ENCODE data around the gene CAPN11.
"Not testable (repeated sequence)": the region's sequence is repeated elsewhere in the genome, so short reads cannot be mapped to it uniquely, and the experiment has no call there.

The CAPN11 gene

DNA sequence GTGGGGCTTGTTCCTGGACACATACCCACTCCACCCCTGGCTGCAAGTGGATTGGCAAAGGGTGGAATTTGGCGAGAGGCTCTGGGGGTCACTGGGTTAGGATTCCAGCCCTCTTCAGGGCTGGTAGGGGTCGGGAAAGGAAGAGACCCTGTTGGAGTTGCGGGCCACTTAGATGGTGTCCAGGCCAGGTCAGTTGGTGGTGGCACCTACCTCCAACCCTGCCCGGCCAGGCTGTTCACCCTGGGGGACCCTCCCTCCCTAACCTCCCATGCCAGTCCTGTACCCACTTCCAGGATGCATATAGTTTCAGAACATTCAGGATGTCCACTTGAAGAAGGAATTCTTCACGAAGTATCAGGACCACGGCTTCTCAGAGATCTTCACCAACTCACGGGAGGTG is 21.0 kb downstream of the CAPN11 start:
- in situ Hi-C loops (cut with MboI; ENCODE audit: low sequenced_read_pairs) = no loop called here

DNA sequence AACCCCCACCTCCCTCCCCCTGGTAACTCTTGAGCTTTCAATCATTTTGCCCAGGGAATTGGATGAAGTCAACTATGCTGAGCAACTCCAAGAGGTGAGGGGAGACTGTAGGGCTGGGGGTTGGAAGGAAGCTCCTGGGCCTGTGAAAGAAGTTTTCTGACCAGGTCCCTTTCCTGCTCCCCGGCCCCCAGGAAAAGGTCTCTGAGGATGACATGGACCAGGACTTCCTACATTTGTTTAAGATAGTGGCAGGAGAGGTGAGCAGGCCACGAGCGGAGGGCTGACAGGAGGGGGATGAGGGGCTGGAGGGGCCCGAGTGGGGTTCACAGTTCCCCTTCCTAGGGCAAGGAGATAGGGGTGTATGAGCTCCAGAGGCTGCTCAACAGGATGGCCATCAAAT is 21.8 kb downstream of the CAPN11 start:
- in situ Hi-C loops (cut with MboI; ENCODE audit: low sequenced_read_pairs) = no loop called here

DNA sequence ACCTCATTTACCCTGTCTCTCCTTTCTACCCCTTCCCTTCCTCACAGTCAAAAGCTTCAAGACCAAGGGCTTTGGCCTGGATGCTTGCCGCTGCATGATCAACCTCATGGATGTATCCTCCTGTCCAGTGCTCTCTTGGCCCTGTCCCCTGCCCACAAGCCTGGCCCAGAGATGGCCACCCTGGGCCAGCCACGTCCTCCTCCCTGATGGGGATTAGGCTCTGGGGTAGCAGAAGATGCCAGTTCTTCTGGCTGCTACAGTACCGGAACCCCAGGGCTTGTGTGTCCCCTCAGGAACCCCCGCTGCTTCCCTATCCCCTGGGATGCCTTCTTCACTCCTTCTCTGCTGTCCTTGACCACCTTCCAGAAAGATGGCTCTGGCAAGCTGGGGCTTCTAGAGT is 22.3 kb downstream of the CAPN11 start:
- in situ Hi-C loops (cut with MboI; ENCODE audit: low sequenced_read_pairs) = no loop called here

DNA sequence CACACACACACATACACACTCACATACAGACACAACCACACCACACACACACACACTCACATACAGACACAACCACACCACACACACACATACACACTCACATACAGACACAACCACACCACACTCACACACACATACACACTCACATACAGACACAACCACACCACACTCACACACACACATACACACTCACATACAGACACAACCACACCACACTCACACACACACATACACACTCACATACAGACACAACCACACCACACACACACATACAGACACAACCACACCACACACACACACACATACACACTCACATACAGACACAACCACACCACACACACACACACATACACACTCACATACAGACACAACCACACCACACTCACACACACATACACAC is 23.2 kb downstream of the CAPN11 start:
- in situ Hi-C loops (cut with MboI; ENCODE audit: low sequenced_read_pairs) = not testable (repeated sequence)

GRCh38 chr6:44182911-44183390 is 24.3 kb downstream of the CAPN11 start:
- in situ Hi-C loops (cut with MboI; ENCODE audit: low sequenced_read_pairs) = no loop called here

DNA sequence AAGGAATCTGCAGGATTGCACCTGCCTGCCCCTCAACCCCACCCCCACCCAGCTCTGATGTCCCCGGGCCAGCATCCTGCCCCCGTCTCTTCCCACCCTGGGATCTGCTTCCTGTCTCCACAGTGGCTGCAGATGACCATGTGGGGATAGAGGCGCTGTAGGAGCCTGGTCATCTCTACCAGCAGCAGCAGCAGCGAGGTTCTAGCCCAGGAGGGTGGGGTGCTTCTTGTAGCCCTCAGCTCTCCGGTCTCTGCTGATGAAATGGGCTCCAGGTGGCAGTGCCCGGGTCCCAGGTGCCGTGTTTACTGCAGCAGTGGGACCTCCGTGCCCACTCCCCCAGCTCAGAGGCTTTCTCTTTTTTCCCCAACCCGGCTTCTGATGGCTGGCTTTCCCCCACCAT is 25.2 kb downstream of the CAPN11 start:
- in situ Hi-C loops (cut with MboI; ENCODE audit: low sequenced_read_pairs) = no loop called here

DNA sequence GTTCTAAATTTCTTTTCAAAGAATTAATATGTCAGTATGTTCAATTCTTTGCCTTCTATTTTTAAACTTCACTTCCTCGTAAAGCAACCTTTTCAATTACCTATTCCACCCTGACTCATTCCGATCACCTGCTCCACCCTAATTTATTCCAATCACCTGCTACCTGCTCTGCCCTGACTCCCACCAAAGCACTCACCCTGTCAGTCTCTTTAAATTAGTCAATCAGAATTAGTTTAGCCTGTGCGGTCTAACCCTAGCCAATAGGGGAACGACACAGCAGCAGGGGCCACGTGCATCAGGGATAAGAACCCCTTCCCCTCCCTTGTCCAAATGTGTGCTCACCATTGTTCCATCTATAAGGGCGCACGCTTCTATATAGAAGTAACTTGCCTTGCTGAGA is 26.7 kb downstream of the CAPN11 start:
- in situ Hi-C loops (cut with MboI; ENCODE audit: low sequenced_read_pairs) = not testable (repeated sequence)

GRCh38 chr6:44185953-44186634 is 27.5 kb downstream of the CAPN11 start:
- in situ Hi-C loops (cut with MboI; ENCODE audit: low sequenced_read_pairs) = no loop called here

- in situ Hi-C loops (cut with MboI; ENCODE audit: low sequenced_read_pairs) = no loop called here
These were observed 28.0 kb downstream of the CAPN11 start for GRCh38 chr6:44186635-44187025.

DNA sequence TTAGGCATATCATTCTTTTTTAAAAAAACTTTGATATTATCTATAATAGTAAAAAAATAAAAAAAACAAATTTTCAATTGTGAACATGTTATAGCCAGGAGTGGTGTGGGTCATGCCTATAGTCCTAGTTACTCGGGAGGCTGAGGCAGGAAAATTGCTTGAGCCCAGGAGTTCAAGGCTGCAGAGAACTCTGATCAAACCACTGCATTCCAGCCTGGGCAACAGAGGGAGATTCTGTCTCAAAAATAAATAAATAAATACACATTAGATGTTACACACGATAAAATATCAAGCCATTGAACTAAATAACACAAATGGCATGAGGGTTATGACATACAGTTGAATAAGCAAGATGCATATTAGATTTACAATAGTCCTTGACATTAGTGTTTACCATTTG is 30.2 kb downstream of the CAPN11 start:
- in situ Hi-C loops (cut with MboI; ENCODE audit: low sequenced_read_pairs) = no loop called here

- in situ Hi-C loops (cut with MboI; ENCODE audit: low sequenced_read_pairs) = no loop called here
These were observed 30.6 kb downstream of the CAPN11 start for GRCh38 chr6:44189257-44189656.

GRCh38 chr6:44190715-44191114 is 32.1 kb downstream of the CAPN11 start:
- in situ Hi-C loops (cut with MboI; ENCODE audit: low sequenced_read_pairs) = no loop called here

DNA sequence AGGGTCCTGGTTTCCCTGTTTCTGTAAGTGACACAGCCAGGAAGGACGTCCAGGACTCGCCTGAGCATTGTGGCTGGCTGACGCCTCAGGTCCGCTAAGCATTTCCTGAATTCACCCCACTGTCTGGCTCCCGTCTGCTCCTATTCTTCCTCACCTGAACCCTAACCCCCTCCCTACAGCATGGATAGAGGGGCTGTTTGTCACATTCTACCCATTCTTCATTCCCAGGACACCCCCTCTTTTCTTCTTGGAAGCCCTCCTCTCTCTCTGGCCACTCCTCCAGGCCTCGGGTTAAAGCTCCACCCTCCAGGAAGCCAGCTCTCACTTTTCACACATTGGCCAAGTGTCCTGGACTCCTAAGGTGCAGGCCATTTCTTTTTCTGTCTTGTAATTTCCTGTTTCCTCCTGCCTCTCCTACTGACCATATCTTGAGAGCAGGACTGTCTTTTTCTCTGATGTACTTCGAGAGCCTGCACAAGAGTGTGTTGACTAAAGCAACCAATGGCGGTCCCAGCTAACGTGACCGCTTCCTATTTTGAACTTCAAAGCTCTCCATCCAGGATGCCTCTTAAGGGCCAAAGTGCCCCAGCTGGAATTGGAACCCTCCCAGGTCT is 33.9 kb downstream of the CAPN11 start:
- in situ Hi-C loops (cut with MboI; ENCODE audit: low sequenced_read_pairs) = no loop called here

DNA sequence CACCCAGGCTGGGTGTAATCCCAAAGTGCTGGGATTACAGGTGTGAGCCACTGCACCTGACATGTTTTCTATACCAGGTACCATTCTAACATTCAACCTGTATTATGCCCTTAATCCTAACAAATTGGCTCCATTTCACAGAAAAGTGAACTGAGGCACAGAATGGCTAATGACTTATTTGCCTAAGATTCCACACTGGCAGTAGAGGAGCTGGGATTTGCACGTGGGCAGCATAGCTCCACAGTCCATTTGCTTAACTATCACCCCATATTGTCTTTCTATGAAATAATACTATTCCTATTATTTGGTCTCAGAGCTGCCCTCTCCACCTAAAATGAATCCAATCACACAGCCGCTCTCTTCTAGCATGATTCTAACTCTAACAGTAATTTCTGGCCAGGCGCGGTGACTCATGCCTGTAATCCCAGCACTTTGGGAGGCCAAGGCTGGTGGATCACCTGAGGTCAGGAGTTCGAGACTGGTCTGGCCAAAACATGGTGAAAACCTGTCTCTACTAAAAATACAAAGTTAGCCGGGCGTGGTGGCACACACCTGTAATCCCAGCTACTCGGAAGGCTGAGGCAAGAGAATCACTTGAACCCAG is 34.8 kb downstream of the CAPN11 start:
- in situ Hi-C loops (cut with MboI; ENCODE audit: low sequenced_read_pairs) = no loop called here

DNA sequence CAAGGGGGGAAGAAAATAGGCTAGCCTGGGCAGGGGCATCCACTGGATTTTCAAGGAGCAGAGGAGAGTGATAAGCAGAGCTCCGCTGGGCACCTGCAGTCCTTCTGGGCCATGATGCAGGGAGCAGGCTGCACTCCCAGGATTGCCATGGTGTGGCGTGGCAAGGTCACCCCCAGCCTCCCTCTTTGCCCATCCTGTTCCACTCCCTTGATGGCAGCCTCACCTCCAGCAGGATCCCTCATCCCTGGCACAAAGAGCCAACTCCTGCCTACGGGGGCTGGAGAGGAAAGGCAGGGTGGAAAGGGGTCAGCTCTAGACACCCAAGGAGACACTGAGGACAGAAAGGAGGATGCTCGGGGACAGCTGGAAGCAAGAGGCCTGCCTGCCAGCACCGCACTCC is 35.7 kb downstream of the CAPN11 start:
- in situ Hi-C loops (cut with MboI; ENCODE audit: low sequenced_read_pairs) = no loop called here

- in situ Hi-C loops (cut with MboI; ENCODE audit: low sequenced_read_pairs) = not testable (repeated sequence)
These were observed 37.7 kb downstream of the CAPN11 start for GRCh38 chr6:44196351-44196750.

DNA sequence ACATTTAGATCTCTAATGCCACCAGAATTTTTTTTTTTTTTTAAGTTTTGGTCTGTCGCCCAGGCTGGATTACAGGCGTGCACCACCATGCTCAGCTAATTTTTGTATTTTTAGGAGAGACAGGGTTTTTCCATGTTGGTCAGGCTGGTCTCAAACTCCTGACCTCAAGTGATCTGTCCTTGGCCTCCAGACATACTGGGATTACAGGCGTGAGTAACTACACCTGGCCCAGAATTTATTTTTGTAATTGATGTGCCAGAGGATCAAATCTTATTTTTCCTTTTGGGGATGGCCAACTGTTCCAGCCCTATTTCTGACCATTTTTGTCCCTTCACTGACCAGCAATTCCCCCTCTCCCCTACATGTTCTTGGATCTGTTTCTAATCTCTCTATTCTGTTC is 40.1 kb downstream of the CAPN11 start:
- in situ Hi-C loops (cut with MboI; ENCODE audit: low sequenced_read_pairs) = no loop called here

GRCh38 chr6:44199883-44200282 is 41.3 kb downstream of the CAPN11 start:
- in situ Hi-C loops (cut with MboI; ENCODE audit: low sequenced_read_pairs) = no loop called here

- in situ Hi-C loops (cut with MboI; ENCODE audit: low sequenced_read_pairs) = no loop called here
These were observed 42.6 kb downstream of the CAPN11 start for GRCh38 chr6:44201200-44201599.

DNA sequence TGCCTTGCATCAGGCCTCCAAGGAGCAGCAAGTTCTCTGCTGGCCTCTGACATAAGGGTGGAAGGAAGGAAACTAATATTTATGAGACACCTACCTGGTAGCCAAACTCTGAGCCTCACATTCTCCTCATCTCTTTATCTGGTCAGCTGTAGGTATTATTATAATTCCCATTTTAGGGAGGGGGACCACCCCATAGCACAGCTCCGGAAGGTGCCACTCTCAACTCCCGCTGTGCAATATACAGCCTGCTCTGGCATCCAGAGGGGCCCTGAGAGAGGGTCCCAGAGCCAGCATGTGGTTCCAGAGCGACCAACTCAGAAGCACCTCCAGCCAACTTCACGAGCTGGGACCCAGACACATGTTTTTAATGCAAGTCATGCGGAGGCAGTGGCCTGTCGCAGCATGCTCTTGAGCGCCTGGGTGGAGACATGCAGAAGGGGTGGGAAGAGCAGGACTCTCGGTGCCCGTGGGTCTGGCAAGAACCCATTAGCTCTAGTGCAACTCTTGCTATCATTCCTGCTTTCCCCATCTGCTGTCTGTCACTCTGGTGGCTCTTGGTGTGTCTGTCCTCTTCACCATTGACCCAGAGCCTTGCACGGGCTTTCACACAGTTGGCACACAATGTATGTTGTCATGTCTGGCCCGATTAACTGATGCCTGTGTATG is 43.2 kb downstream of the CAPN11 start:
- in situ Hi-C loops (cut with MboI; ENCODE audit: low sequenced_read_pairs) = no loop called here

- in situ Hi-C loops (cut with MboI; ENCODE audit: low sequenced_read_pairs) = no loop called here
These were observed 43.8 kb downstream of the CAPN11 start for GRCh38 chr6:44202332-44202971.
